ENCODE data around the gene SLC35G6. TPM values are rescaled to one million over a fixed set of nuclear protein-coding genes. Genes with fewer than 3 reads are reported as not detected.
A peak's percentile ranks its signal among the peaks of the same experiment; 100 is the strongest.

The SLC35G6 gene
- total and polyA plus RNA-seq, 2 of the 13 experiments (the other 11 are each of a cell fraction or from before 2014, with no cell fraction given), result 0.07 TPM; not detected in 1

DNA sequence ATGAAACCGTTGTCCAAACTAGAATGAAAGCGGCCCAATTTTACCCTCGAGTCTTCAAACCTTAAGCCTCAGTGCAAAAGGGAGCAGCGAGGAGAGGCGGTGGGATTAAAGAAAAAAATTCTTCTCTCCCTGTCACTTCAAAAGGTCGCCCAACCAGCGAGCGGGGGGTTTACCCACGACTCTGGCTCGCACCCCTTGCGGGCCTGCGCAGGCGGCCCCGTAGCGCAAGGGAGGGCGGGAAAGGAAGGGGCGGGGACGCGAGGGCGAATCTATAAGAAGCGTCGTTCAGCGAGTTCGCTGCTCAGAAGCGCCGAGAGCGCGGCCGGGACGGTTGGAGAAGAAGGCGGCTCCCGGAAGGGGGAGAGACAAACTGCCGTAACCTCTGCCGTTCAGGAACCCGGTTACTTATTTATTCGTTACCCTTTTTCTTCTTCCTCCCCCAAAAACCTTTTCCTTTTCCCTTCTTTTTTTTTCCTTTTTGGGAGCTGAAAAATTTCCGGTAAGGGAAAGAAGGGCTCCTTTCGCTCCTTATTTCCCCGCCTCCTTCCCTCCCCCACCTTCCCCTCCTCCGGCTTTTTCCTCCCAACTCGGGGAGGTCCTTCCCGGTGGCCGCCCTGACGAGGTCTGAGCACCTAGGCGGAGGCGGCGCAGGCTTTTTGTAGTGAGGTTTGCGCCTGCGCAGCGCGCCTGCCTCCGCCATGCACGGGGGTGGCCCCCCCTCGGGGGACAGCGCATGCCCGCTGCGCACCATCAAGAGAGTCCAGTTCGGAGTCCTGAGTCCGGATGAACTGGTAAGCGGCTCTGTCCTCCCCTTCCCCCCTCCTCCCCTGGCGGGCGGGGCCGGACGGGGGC, 3.0 kb downstream of the SLC35G6 start, which contains the start of gene POLR2A (continued):
- TF ChIP-seq RFXANK (CRISPR knock-in tag; IDR thresholded peaks at IDR 0.05) (peak; percentile 78), PCBP2 (optimal IDR thresholded peaks at IDR 0.05; ENCODE audit: low read depth, low read length, poor library complexity, severe bottlenecking) (peak; percentile 88), SRF (IDR thresholded peaks at IDR 0.05; ENCODE audit: low read depth, low read length) (peak; percentile 27; the same call in 1 of the 2 replicates), SIX1 (CRISPR knock-in tag; IDR thresholded peaks at IDR 0.05; ENCODE audit: borderline replicate concordance) (no peak; the same call in 1 of the 2 replicates), AHR (CRISPR knock-in tag; IDR thresholded peaks at IDR 0.05) (peak; percentile 84; the same call in 1 of the 2 replicates), ZNF3 (CRISPR knock-in tag; IDR thresholded peaks at IDR 0.05) (no peak), ZNF552 (CRISPR knock-in tag; IDR thresholded peaks at IDR 0.05; ENCODE audit: borderline replicate concordance) (peak; percentile 55; the same call in 1 of the 2 replicates), ZNF776 (CRISPR knock-in tag; IDR thresholded peaks at IDR 0.05) (no peak), KLF6 (CRISPR knock-in tag; IDR thresholded peaks at IDR 0.05) (peak; percentile 96), NR1H2 (CRISPR knock-in tag; IDR thresholded peaks at IDR 0.05; ENCODE audit: borderline replicate concordance, low read depth) (peak; percentile 28; the same call in 1 of the 2 replicates), HOXA5 (CRISPR knock-in tag; IDR thresholded peaks at IDR 0.05) (peak; percentile 97), ZNF782 (CRISPR knock-in tag; IDR thresholded peaks at IDR 0.05; ENCODE audit: borderline replicate concordance) (0 out of 2 replicates have a peak, but pooled peaks have one; percentile 20), CHD4 (IDR thresholded peaks at IDR 0.05; ENCODE audit: borderline replicate concordance, low read length) (no peak), MTF2 (CRISPR knock-in tag; IDR thresholded peaks at IDR 0.05; ENCODE audit: borderline replicate concordance) (no peak), FOXM1 (CRISPR knock-in tag; IDR thresholded peaks at IDR 0.05) (no peak), SMAD3 (CRISPR knock-in tag; IDR thresholded peaks at IDR 0.05) (peak; percentile 93), RCOR2 (CRISPR knock-in tag; IDR thresholded peaks at IDR 0.05) (no peak), U2AF1 (optimal IDR thresholded peaks at IDR 0.05; ENCODE audit: low read depth, low read length) (no peak)
- TF ChIP-seq, protein P1, sequence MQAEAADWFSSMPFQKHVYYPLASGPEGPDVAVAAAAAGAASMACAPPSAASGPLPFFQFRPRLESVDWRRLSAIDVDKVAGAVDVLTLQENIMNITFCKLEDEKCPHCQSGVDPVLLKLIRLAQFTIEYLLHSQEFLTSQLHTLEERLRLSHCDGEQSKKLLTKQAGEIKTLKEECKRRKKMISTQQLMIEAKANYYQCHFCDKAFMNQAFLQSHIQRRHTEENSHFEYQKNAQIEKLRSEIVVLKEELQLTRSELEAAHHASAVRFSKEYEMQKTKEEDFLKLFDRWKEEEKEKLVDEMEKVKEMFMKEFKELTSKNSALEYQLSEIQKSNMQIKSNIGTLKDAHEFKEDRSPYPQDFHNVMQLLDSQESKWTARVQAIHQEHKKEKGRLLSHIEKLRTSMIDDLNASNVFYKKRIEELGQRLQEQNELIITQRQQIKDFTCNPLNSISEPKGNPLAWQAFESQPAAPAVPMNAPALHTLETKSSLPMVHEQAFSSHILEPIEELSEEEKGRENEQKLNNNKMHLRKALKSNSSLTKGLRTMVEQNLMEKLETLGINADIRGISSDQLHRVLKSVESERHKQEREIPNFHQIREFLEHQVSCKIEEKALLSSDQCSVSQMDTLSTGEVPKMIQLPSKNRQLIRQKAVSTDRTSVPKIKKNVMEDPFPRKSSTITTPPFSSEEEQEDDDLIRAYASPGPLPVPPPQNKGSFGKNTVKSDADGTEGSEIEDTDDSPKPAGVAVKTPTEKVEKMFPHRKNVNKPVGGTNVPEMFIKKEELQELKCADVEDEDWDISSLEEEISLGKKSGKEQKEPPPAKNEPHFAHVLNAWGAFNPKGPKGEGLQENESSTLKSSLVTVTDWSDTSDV (CRISPR knock-in tag; IDR thresholded peaks at IDR 0.05), result no peak
- TF ChIP-seq, protein P2, sequence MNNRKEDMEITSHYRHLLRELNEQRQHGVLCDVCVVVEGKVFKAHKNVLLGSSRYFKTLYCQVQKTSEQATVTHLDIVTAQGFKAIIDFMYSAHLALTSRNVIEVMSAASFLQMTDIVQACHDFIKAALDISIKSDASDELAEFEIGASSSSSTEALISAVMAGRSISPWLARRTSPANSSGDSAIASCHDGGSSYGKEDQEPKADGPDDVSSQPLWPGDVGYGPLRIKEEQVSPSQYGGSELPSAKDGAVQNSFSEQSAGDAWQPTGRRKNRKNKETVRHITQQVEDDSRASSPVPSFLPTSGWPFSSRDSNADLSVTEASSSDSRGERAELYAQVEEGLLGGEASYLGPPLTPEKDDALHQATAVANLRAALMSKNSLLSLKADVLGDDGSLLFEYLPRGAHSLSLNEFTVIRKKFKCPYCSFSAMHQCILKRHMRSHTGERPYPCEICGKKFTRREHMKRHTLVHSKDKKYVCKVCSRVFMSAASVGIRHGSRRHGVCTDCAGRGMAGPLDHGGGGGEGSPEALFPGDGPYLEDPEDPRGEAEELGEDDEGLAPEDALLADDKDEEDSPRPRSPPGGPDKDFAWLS (CRISPR knock-in tag; IDR thresholded peaks at IDR 0.05; ENCODE audit: borderline replicate concordance), result 0 out of 2 replicates have a peak, but pooled peaks have one; percentile 14
- TF ChIP-seq, protein P3, sequence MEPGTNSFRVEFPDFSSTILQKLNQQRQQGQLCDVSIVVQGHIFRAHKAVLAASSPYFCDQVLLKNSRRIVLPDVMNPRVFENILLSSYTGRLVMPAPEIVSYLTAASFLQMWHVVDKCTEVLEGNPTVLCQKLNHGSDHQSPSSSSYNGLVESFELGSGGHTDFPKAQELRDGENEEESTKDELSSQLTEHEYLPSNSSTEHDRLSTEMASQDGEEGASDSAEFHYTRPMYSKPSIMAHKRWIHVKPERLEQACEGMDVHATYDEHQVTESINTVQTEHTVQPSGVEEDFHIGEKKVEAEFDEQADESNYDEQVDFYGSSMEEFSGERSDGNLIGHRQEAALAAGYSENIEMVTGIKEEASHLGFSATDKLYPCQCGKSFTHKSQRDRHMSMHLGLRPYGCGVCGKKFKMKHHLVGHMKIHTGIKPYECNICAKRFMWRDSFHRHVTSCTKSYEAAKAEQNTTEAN (CRISPR knock-in tag; conservative IDR thresholded peaks at IDR 0.05), result peak; percentile 74; the same call in 1 of the 2 replicates
- TF ChIP-seq, protein P4, sequence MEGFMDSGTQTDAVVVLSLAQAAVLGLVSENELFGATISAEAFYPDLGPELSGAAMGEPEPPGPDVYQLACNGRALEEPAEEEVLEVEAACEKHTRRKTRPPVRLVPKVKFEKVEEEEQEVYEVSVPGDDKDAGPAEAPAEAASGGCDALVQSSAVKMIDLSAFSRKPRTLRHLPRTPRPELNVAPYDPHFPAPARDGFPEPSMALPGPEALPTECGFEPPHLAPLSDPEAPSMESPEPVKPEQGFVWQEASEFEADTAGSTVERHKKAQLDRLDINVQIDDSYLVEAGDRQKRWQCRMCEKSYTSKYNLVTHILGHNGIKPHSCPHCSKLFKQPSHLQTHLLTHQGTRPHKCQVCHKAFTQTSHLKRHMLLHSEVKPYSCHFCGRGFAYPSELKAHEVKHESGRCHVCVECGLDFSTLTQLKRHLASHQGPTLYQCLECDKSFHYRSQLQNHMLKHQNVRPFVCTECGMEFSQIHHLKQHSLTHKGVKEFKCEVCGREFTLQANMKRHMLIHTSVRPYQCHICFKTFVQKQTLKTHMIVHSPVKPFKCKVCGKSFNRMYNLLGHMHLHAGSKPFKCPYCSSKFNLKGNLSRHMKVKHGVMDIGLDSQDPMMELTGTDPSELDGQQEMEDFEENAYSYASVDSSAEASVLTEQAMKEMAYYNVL (CRISPR knock-in tag; IDR thresholded peaks at IDR 0.05; ENCODE audit: borderline replicate concordance), result no peak

Data from HepG2 (cell line).